Natural killer cell (primary cell): ENCODE data around the gene KRCC1. TPM values are rescaled to one million over a fixed set of nuclear protein-coding genes. Genes with fewer than 3 reads are reported as not detected.

Experiments
- ATAC-seq, 3 donors: fragments of 150-1000 bp in 2 of 3; fragments of 200-7000 bp in 1 of 3; cut with Tn5 transposase; 1 replicate in 1 of 3; 2 replicates in 2 of 3; pipeline ENCODE4 v1.10.0; 2021; ENCODE audit warnings: mild to moderate bottlenecking in 2 of 3, moderate library complexity in 2 of 3
- DNase-seq, 2 donors: peaks; one replicate each; pipeline versions ENCODE4 v3.0.0 to v3.0.0-alpha.2; 2013 to 2021; ENCODE audit warnings: mixed read lengths in 1 of 2
- H3K27ac ChIP-seq: one replicate; pipeline ENCODE4 v1.5.1; 2013; ENCODE audit warnings: mild to moderate bottlenecking, low read length
- H3K27me3 ChIP-seq: one replicate; pipeline ENCODE4 v1.6.1; 2013; ENCODE audit warnings: low read length; ENCODE audit not compliant: control insufficient read depth, insufficient read depth
- H3K36me3 ChIP-seq: one replicate; pipeline ENCODE4 v1.6.1; 2013; ENCODE audit warnings: low read length; ENCODE audit not compliant: control insufficient read depth, insufficient read depth
- H3K4me1 ChIP-seq: one replicate; pipeline ENCODE4 v1.6.1; 2013; ENCODE audit warnings: low read length; ENCODE audit not compliant: control insufficient read depth, insufficient read depth
- H3K4me3 ChIP-seq: one replicate; pipeline ENCODE4 v1.5.1; 2013; ENCODE audit warnings: low read length
- H3K9me3 ChIP-seq: one replicate; pipeline ENCODE4 v1.6.1; 2013; ENCODE audit warnings: low read length; ENCODE audit not compliant: control insufficient read depth, insufficient read depth
- H3K27ac Mint-ChIP-seq, 2 donors: one replicate each; pipeline ENCODE4 v1.8.0; 2022; ENCODE audit warnings: mild to moderate bottlenecking in 2 of 2, mixed read lengths in 2 of 2, moderate library complexity in 1 of 2
- H3K27me3 Mint-ChIP-seq, 2 donors: one replicate each; pipeline ENCODE4 v1.8.0; 2022; ENCODE audit warnings: low read depth in 2 of 2, mixed read lengths in 2 of 2
- H3K36me3 Mint-ChIP-seq: one replicate; pipeline ENCODE4 v1.8.0; 2022; ENCODE audit warnings: mixed read lengths
- H3K4me1 Mint-ChIP-seq, 2 donors: one replicate each; pipeline ENCODE4 v1.8.0; 2022; ENCODE audit warnings: mixed read lengths in 2 of 2
- H3K4me3 Mint-ChIP-seq: one replicate; pipeline ENCODE4 v1.8.0; 2022; ENCODE audit warnings: mild to moderate bottlenecking, moderate library complexity, mixed read lengths
- H3K9me3 Mint-ChIP-seq, 2 donors: one replicate each; pipeline ENCODE4 v1.8.0; 2022; ENCODE audit warnings: mixed read lengths in 2 of 2
- WGBS: methylation state at CpG from one replicate; pipeline ENCODE4 v1.1.7; 2013; ENCODE audit warnings: missing lambda C conversion rate; ENCODE audit not compliant: insufficient coverage; 5-methylcytosine and 5-hydroxymethylcytosine counted together
- intact Hi-C: fragments of 100-400 bp; cut with micrococcal nuclease; formaldehyde crosslinking; loops from one replicate; pipeline ENCODE4 v1.14.2; 2022
- total RNA-seq, 4 donors: library from RNA; stranded (reverse); fragments of 120-200 nt in 1 of 4; gene quantifications; one replicate each; pipeline versions ENCODE4 v1.2.3 to v1.2.4, GENCODE V29; 2013 to 2022
- TF ChIP-seq, protein P1 (sequence below): fragments of 200-600 bp; IDR thresholded peaks from one replicate; pipeline ENCODE4 v1.8.0; 2022; ENCODE audit warnings: antibody characterized with exemption

KRCC1 gene
- total RNA-seq, 3 donors from 2014 or later (not counting 1 experiment from before 2014, with no cell fraction given), result 9.0 to 17.0 (median 10.5) TPM

DNA sequence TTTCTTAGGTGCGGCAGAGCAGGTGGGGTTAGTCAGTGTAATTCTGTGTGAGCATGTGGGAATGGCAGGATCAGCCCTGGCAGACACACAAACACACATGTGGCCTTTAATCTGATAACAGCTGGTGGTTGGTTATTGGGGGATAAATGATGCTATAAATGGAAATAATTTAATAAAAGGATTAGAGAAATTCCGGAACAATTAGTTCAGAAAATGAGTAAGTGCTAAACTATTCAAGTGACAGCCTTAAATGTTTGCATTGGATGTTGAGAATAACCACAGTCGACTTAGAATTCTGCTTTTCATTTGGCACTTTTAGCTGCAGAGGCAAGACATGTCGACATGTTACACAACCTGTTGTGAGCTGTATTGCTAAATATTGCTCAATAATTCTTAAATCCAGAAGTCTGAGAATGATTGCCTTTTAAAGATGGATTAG lies 19.3 kb upstream of the KRCC1 start:
- no peak for ATAC-seq
- WGBS, result 97% methylated on average over 4 of the region's 4 CpGs
- Mint-ChIP-seq H3K9me3 (no peaks in the 10 kb centered on the region), H3K4me1 (no peaks in the 10 kb centered on the region), H3K36me3 (no peaks in the 10 kb centered on the region), H3K27ac (no peak overlapping the region), H3K4me3 (no peak overlapping the region), H3K27me3 (peaks cover 4 to 17% of the 10 kb centered on the region in 2 donors)
- Histone ChIP-seq H3K4me3 (no peak overlapping the region), H3K27ac (no peak overlapping the region), H3K9me3 (no peaks in the 10 kb centered on the region), H3K36me3 (no peaks in the 10 kb centered on the region), H3K27me3 (no peaks in the 10 kb centered on the region), H3K4me1 (no peaks in the 10 kb centered on the region)
- intact Hi-C loops, result no loop called here
- no peak for DNase-seq
- TF ChIP-seq, protein P1, sequence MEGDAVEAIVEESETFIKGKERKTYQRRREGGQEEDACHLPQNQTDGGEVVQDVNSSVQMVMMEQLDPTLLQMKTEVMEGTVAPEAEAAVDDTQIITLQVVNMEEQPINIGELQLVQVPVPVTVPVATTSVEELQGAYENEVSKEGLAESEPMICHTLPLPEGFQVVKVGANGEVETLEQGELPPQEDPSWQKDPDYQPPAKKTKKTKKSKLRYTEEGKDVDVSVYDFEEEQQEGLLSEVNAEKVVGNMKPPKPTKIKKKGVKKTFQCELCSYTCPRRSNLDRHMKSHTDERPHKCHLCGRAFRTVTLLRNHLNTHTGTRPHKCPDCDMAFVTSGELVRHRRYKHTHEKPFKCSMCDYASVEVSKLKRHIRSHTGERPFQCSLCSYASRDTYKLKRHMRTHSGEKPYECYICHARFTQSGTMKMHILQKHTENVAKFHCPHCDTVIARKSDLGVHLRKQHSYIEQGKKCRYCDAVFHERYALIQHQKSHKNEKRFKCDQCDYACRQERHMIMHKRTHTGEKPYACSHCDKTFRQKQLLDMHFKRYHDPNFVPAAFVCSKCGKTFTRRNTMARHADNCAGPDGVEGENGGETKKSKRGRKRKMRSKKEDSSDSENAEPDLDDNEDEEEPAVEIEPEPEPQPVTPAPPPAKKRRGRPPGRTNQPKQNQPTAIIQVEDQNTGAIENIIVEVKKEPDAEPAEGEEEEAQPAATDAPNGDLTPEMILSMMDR, result no peak

DNA sequence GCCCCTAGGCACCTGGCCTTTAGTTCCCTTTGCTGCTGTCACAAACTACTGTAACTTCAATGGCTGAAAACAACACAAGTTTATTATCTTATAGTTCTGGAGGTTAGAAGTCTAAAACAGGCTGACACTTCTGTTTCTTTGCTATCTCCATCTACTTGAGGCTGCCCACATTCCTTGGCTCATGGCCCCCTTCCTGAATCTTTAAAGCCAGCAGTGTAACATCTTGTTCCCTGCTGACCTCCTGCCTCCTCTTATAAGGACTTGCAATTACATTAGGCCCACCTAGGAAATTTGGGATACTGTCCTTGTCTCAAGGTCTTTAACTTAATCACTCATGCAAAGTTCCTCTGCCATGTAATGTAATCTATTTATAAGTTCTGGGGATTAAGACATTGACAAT lies 18.6 kb upstream of the KRCC1 start:
- no peaks in the 10 kb centered on the region for H3K36me3 Mint-ChIP-seq
- H3K27me3 Mint-ChIP-seq, result peaks cover 4 to 17% of the 10 kb centered on the region in 2 donors
- Histone ChIP-seq H3K4me1 (no peaks in the 10 kb centered on the region), H3K9me3 (no peaks in the 10 kb centered on the region), H3K4me3 (no peak overlapping the region), H3K27ac (no peak overlapping the region), H3K27me3 (no peaks in the 10 kb centered on the region), H3K36me3 (no peaks in the 10 kb centered on the region)
- H3K9me3 Mint-ChIP-seq, result no peaks in the 10 kb centered on the region
- no peaks in the 10 kb centered on the region for H3K4me1 Mint-ChIP-seq
- intact Hi-C loops, result no loop called here
- TF ChIP-seq, protein P1, result no peak
- no peak overlapping the region for H3K4me3 Mint-ChIP-seq
- no peak overlapping the region for H3K27ac Mint-ChIP-seq
- no peak for DNase-seq
- ATAC-seq, result no peak

DNA sequence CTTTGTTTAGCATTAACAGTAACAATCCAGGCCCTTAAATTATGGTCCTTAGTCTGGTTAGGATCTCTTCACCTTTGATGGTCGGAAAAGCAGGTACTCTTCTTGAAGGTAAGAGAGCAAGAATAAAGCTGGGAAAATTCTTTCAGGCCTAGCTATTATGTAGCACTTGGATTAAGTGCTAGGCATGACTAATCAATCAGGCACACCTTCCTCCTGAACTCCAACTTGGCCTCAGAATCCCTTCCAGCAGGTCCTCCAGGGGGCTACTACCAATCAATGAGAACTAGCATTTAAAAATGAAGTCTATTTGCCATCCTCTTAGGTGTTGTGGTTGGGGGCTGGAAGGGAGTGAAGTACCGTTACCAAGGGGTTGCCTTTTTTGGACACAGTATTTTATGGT lies 15.8 kb upstream of the KRCC1 start:
- intact Hi-C loops, result no loop called here
- TF ChIP-seq, protein P1, result no peak

DNA sequence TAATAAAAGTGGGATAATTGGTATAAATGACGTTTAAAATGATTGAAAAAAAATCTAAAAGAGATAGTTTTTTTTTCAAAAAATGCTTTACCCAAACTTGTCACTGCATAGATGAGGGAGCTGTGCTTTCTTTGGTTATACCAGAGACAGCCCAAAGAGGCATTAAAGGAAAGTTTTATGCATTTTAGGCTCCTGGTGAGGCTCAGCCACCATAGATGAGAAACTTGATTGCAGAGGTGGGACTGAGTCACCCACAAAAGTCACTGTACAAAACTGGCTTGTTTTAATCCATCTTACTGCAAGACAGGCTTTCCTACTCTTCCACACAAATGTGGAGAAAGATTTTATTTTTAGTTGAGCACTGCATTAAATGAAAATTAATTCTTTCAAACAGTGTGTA lies 14.5 kb upstream of the KRCC1 start:
- no peak overlapping the region for H3K4me3 ChIP-seq
- H3K36me3 ChIP-seq, result no peaks in the 10 kb centered on the region
- TF ChIP-seq, protein P1, result no peak
- H3K27ac ChIP-seq, result no peak overlapping the region
- ATAC-seq (no peak), DNase-seq (no peak)
- no peaks in the 10 kb centered on the region for H3K9me3 ChIP-seq
- H3K4me1 ChIP-seq, result no peaks in the 10 kb centered on the region
- intact Hi-C loops, result no loop called here
- 80% methylated on average over 1 of the region's 1 CpG for WGBS
- H3K4me3 Mint-ChIP-seq, result no peak overlapping the region
- peaks cover 3 to 16% of the 10 kb centered on the region in 2 donors for H3K27me3 Mint-ChIP-seq
- no peaks in the 10 kb centered on the region for H3K27me3 ChIP-seq
- no peaks in the 10 kb centered on the region for H3K36me3 Mint-ChIP-seq
- no peaks in the 10 kb centered on the region for H3K9me3 Mint-ChIP-seq
- H3K27ac Mint-ChIP-seq, result no peak overlapping the region
- H3K4me1 Mint-ChIP-seq, result no peaks in the 10 kb centered on the region

More for the DNA sequence above, 15.8 kb upstream of the KRCC1 start:
- H3K36me3 Mint-ChIP-seq, result no peaks in the 10 kb centered on the region
- no peaks in the 10 kb centered on the region for H3K36me3 ChIP-seq
- no peak for ATAC-seq
- no peaks in the 10 kb centered on the region for H3K4me1 Mint-ChIP-seq
- no peaks in the 10 kb centered on the region for H3K9me3 ChIP-seq
- no peak overlapping the region for H3K27ac ChIP-seq
- no peak overlapping the region for H3K4me3 ChIP-seq
- WGBS, result 92% methylated on average over 2 of the region's 2 CpGs
- H3K9me3 Mint-ChIP-seq, result no peaks in the 10 kb centered on the region
- no peaks in the 10 kb centered on the region for H3K4me1 ChIP-seq
- DNase-seq, result no peak
- H3K4me3 Mint-ChIP-seq, result no peak overlapping the region
- no peaks in the 10 kb centered on the region for H3K27me3 ChIP-seq
- peaks cover 7 to 17% of the 10 kb centered on the region in 2 donors for H3K27me3 Mint-ChIP-seq
- no peak overlapping the region for H3K27ac Mint-ChIP-seq
